ENCODE measurements around the gene MED9. TPM values are rescaled to one million over a fixed set of nuclear protein-coding genes. Genes with fewer than 3 reads are reported as not detected.

The MED9 gene
- total and polyA plus RNA-seq, 10 of the 15 experiments (the other 5 are each of a cell fraction or from before 2014, with no cell fraction given): 1.5 to 22.4 (median 14.8) TPM

GRCh38 chr17:17507465-17508011, 30.7 kb downstream of the MED9 start:
- DNase-seq (ENCODE audit: low read depth, low spot score) (no peak), FAIRE-seq (no peak), ATAC-seq (no peak)
- no peaks in the 10 kb centered on the region for H4K20me1 ChIP-seq (ENCODE audit: control insufficient read depth, insufficient read depth)
- POLR2A ChIA-PET: no interaction called here
- no peaks in the 10 kb centered on the region for H3K36me3 ChIP-seq (ENCODE audit: control insufficient read depth in 2 of 2, insufficient read depth in 2 of 2, low read length in 1 of 2)
- in situ Hi-C loops (cut with MboI): no loop called here
- no peaks in the 10 kb centered on the region for H3K9me3 ChIP-seq (replicated peaks; ENCODE audit: control insufficient read depth, insufficient read depth, low read length)
- no peak overlapping the region for H3K4me2 ChIP-seq (ENCODE audit: control insufficient read depth, insufficient read depth)
- no peak for TF ChIP-seq SMAD5 (IDR thresholded peaks at IDR 0.05; ENCODE audit: low read depth)
- TF ChIP-seq LARP7 (IDR thresholded peaks at IDR 0.05): no peak
- TF ChIP-seq KDM1A (IDR thresholded peaks at IDR 0.05; ENCODE audit: borderline replicate concordance): no peak
- TF ChIP-seq NFYA (IDR thresholded peaks at IDR 0.05; ENCODE audit: borderline replicate concordance, low read depth, low read length): no peak
- no peak for TF ChIP-seq HDAC2 (IDR thresholded peaks at IDR 0.05)
- no peak for TF ChIP-seq JUND (IDR thresholded peaks at IDR 0.05; ENCODE audit: low read depth, low read length)
- TF ChIP-seq RB1 (IDR thresholded peaks at IDR 0.05; ENCODE audit: borderline replicate concordance): no peak
- no peak for TF ChIP-seq CREM (IDR thresholded peaks at IDR 0.05; ENCODE audit: low read depth)
- no peak for TF ChIP-seq EZH2 (IDR thresholded peaks at IDR 0.05; ENCODE audit: borderline replicate concordance, control insufficient read depth, low read depth, low read length)
- TF ChIP-seq ETV6 (conservative IDR thresholded peaks at IDR 0.05 in 1 of 2, IDR thresholded peaks at IDR 0.05 in 1 of 2; ENCODE audit: borderline replicate concordance in 1 of 2, low read depth in 1 of 2): no peak
- TF ChIP-seq POLR2AphosphoS5 (IDR thresholded peaks at IDR 0.05; ENCODE audit: low read length): no peak
- TF ChIP-seq ZNF384 (IDR thresholded peaks at IDR 0.05; ENCODE audit: borderline replicate concordance, low read depth, low read length): no peak
- CTCF ChIA-PET: interaction anchor here (1.2 kb wide), 1 partner anchor 12 kb away, joined by 4 read pairs; no protein-coding TSS in a partner anchor
- H2AFZ ChIP-seq (ENCODE audit: control insufficient read depth, low read depth, low read length): no peak overlapping the region
- 38% methylated on average over 16 of the region's 16 CpGs for WGBS (ENCODE audit: insufficient coverage, insufficient replicate concordance, low lambda C conversion rate, missing lambda C conversion rate)
- H3K79me2 ChIP-seq (ENCODE audit: control insufficient read depth, insufficient read depth, low read length): no peaks in the 10 kb centered on the region
- SMC1A ChIA-PET (ENCODE audit: uncharacterized antibody, unreplicated experiment): no interaction called here
- no TSS peak for BruUV-seq (replicated peaks)
- H3K27me3 ChIP-seq (replicated peaks in 1 of 2; ENCODE audit: control insufficient read depth in 2 of 2, insufficient read depth in 2 of 2, low read length in 1 of 2): no peaks in the 10 kb centered on the region
- H3K27ac ChIP-seq (ENCODE audit: control insufficient read depth, insufficient read depth): no peak overlapping the region
- RAD21 ChIA-PET (ENCODE audit: unreplicated experiment): no interaction called here
- no peak overlapping the region for H3K9ac ChIP-seq (ENCODE audit: control insufficient read depth, insufficient read depth, low read length)
- H3K4me3 ChIP-seq: no peak overlapping the region
- intact Hi-C loops (cut with micrococcal nuclease; ENCODE audit: unreplicated experiment): no loop called here
- H3K4me1 ChIP-seq (ENCODE audit: control insufficient read depth, insufficient read depth, low read length): no peaks in the 10 kb centered on the region
